Stimulated activated CD8-positive, alpha-beta memory T cell treated with anti-CD3 and anti-CD28 coated beads, Interleukin-15, amount 100 ng/mL, for 4 hours (primary cell): ENCODE data around the gene NBPF20.
"Not testable (repeated sequence)": the region's sequence is repeated elsewhere in the genome, so short reads cannot be mapped to it uniquely, and the experiment has no call there.

ENCODE experiments used
- DNase-seq, 2 donors: peaks; one replicate each; pipeline ENCODE4 v3.0.0-alpha.2; 2020; ENCODE audit warnings: low read depth in 2 of 2

The NBPF20 gene, protein sequence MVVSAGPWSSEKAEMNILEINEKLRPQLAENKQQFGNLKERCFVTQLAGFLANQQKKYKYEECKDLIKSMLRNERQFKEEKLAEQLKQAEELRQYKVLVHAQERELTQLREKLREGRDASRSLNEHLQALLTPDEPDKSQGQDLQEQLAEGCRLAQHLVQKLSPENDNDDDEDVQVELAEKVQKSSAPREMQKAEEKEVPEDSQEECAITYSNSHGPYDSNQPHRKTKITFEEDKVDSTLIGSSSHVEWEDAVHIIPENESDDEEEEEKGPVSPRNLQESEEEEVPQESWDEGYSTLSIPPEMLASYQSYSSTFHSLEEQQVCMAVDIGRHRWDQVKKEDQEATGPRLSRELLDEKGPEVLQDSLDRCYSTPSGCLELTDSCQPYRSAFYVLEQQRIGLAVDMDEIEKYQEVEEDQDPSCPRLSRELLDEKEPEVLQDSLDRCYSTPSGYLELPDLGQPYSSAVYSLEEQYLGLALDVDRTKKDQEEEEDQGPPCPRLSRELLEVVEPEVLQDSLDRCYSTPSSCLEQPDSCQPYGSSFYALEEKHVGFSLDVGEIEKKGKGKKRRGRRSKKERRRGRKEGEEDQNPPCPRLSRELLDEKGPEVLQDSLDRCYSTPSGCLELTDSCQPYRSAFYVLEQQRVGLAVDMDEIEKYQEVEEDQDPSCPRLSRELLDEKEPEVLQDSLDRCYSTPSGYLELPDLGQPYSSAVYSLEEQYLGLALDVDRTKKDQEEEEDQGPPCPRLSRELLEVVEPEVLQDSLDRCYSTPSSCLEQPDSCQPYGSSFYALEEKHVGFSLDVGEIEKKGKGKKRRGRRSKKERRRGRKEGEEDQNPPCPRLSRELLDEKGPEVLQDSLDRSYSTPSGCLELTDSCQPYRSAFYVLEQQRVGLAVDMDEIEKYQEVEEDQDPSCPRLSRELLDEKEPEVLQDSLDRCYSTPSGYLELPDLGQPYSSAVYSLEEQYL (N-terminal part only)

DNA sequence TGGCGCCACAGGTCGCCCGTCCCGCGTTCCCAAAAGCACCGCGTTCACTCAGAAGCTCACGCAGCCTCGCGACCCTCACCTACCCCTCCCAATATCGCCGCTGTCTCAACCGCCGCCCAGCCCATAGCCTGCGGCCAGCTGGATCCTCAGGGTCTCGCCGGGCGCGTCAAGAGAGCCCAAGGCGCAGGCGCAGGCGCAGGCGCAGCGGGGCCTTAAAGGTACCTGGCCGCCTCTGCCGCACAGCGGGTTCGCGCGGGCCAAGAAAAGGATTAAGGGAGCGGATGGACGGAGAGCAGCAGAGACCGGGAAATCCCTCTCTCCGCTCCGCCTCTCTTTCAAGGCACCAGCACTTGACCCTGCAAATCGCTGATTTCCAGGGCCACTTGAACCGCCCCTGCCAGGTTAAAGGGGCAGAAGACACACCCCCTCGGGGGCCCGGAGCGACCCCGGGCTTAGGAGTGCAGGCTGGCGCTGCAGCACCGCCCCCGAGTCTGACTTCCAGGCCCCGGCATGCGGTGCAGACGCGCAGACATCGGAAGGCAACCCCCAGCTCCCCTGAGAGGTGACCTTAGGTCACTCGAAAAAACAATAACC is at the start of gene NBPF20:
Gene NBPF20, minus strand, starts transcription at position 168 of the 594 bp plus-strand sequence. CDS start 20,331 bp downstream, outside the sequence.
- peak; percentile 55 to 57 for DNase-seq

DNA sequence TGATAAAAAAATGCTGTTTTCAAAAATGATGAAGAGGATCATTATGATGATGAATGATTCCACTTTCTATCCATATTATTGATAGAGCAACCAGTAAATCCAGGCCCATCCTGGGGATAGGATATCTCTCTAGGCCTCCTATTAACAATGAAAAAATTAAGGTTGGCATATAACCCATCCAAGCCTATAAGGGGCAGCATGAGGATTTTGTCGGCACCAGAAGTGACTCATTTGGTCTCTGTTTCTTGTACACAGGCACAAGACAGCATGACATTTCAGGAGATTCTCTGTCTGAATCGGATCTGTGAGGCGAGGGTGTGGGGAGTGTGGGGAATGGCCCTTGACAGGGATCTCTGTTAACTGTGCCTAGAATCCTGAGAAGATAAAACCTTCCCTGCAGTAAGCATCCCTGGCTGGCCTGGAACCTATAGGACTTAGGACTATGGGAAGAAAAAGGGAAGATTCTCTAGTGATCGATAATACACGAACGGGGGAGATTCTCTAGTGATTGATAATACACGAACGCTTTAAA is 49.5 kb upstream of the NBPF20 start:
- DNase-seq: not testable (repeated sequence)

DNA sequence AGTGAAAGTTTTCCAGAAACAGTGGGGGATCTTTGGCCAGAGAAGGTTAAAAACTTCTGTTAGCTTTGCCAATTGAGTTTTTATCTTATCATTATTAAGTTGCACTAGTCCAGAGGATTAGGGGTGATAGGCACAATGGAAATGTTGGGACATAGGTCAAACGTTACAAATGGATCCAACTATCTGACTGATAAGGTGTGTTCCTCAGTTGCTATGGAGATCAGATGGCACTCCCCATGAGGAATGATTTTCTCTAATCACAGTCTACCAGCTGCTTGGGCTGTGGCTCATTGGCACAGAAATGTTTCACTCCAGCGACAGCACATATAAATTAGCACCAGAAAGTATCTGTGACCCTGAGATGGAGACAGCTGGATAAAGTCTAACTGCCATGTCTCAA is 47.3 kb upstream of the NBPF20 start:
- not testable (repeated sequence) for DNase-seq

DNA sequence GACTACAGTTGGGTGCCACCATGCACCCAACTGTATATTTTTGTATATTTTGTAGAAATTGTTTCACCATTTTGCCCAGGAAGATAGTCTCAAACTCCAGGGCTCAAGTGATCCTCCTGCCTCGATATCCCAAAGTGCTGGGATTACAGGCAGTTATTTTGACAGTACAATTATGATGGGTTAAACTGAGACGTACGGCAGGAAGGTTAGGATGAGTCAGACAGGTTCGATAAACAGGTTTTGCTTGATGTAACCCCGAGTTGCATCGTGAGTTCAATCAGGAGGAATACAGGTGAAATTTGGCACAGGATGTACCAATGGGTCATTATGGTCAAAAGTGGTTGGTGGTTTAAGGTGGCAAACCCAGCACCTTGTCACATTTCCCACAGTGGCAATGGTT is 46.0 kb upstream of the NBPF20 start:
- DNase-seq: not testable (repeated sequence)

DNA sequence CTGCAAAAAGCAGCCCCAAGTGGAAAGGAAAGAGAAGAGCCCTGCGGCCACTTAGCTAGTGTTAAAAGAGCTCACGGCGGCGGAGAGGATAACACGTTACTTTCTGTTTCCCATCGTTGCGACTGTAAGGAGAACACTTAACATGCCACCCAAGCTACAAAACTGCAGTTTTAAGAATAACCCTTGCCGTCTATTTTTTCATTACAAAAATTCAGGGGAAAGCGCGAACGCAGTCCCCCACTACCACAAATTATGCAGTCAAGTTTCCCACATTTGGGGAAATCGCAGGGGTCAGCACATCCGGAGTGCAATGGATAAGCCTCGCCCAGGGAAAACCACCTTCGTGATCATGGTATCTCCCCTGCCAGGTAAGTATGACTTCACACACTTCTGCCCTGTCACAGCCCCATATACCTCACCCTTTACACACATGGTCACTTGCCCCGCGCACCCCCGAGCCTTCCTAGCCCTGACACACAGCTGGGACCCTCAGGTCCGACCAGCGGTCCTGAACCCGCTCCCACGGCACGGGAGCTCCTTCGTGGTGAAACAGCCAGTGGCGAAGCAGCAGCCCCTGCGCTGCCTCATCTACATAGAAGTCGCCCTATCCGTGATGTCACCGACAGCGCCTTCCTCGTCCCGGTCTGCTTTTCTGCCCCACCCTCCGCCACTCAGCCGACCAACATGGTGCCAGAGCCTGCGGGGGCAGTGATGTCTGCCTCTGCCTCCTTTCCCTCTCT is 40.2 kb upstream of the NBPF20 start:
- DNase-seq: peak; percentile 9 to 58

DNA sequence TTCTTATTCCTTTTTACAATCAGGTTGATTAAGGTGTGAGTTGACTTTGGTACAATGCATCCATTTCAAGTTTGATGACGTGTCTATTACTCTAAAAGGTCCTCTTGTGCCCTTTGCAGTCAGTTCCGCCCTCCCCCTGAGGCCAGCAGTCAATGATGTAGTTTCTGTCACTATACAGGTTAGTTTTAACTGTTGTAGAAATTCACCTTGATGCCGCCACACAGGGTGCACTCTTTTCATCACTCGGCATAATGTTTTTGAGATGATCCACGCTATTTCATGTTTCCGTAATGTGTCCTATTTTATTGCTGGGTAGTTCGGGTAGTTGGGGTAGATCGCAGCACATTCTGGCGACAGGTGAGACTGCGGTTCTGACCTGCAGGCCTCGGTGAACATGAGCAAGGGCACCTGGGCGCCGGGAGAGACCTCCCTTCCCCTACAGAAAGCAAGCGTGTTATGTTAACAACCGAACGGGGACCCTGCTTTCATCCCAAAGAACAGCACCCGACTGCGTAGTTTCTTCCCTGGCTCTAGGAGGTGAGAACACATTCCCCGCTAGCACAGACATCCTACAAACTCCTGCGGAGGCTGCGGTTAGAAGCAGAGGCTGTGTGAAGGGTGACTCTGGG is 39.4 kb upstream of the NBPF20 start:
- not testable (repeated sequence) for DNase-seq

DNA sequence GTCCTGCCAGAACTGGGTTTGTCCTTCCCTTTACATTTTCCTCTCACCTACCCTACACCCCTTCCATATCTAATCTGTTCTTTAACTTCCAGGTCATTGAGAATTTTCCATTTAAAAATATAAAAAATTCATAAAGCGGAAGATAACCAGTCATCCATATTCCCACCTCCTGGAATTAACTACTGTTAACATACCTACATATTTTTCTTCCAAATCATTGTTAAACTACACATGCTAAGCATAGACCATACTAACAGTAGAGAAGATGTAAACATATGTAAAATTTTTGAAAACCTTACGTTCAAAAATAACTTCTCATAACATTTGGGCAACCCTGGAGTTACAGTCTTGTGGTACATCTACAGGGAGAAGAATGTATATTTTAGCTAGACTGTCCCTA is 38.6 kb upstream of the NBPF20 start:
- not testable (repeated sequence) for DNase-seq

DNA sequence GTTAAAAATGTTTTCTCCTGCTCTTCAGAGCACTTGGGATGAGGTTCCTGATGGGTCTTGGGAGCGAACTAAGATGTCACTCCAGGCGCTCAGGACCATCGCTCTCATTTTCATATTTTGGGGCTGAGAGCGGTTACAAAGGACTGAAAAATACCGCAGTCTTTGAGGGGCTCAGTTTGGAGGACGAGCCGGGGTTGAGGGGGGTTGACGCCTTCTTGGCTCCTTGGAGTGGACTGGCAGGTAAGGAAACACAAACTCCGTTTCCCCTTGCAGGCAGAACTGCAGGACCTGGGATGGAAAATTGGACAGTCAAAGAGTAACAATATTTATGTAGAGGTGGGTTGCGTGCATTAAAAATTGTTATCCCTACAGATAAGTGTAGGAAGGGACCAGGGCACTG is 35.3 kb upstream of the NBPF20 start:
- not testable (repeated sequence) for DNase-seq

DNA sequence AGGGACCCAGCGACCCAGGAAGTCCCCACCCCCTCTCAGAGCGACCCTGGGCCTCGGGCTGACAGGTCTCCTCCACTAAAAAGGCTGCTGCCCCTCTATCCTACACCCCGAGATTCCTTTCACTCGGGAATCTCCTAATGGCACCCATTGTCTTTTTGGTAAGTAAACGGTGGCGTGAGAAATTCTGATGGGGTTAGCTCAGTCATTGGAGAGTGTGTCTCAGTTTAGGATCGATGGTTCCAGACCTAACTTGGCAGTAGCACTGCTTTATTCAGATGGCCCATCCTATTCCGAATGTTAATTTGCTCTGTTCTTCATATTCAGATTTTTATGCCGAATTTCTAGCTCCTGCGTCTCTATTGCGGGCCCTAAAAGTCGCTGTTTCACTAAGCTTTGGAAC is 34.6 kb upstream of the NBPF20 start:
- not testable (repeated sequence) for DNase-seq

DNA sequence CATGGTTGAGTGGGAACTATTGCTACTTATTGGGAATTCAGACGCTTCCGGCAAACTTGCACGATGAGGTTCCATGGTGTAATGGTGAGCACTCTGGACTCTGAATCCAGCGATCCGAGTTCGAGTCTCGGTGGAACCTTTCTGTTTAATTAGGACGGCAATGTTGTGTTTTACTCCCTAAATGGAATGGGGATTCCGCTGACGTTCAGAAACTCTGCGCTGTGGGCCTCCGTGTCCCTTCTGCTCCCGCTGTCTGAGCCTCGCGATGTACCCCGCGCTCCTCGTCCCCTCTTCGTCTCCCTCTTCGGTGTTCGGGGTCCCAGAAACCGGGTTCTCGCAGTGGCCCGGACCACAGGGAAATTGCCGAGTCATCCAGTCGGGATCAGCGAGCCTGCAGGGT is 34.2 kb upstream of the NBPF20 start:
- DNase-seq: not testable (repeated sequence)

DNA sequence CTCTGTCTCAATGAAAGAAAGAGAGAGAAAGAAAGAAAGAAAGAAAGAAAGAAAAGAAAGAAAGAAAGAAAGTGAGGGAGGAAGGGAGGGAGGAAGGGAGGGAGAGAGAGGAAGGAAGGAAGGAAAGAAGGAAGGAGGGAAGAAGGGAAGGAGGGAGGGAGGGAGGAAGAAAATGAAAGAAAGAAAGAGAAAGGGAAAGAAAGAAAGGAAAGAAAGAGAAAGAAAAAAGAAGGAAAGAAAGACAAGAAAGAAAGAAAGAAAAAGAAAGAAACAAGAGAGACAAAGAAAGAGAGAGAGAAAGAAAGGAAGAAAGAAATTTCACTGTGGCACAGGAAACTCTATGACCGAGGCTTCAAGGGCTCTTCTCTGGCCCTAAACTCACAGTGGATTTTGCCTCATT is 33.7 kb upstream of the NBPF20 start:
- not testable (repeated sequence) for DNase-seq

DNA sequence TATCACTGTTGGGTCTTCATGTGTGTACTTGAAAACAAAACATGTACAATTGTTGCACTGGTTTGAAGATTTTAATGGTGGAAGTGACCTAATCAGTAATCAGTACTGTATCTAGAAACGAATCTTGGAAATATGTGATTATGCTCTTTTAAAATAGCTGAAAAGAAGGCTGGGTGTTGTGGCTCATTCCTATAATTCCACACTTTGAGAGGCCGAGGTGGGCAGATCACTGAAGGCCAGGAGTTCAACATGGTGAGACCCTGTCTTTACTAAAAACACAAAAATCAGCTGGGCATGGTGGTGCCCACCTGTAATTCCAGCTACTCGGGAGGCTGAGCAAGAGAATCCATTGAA is 29.4 kb upstream of the NBPF20 start:
- DNase-seq: not testable (repeated sequence)

DNA sequence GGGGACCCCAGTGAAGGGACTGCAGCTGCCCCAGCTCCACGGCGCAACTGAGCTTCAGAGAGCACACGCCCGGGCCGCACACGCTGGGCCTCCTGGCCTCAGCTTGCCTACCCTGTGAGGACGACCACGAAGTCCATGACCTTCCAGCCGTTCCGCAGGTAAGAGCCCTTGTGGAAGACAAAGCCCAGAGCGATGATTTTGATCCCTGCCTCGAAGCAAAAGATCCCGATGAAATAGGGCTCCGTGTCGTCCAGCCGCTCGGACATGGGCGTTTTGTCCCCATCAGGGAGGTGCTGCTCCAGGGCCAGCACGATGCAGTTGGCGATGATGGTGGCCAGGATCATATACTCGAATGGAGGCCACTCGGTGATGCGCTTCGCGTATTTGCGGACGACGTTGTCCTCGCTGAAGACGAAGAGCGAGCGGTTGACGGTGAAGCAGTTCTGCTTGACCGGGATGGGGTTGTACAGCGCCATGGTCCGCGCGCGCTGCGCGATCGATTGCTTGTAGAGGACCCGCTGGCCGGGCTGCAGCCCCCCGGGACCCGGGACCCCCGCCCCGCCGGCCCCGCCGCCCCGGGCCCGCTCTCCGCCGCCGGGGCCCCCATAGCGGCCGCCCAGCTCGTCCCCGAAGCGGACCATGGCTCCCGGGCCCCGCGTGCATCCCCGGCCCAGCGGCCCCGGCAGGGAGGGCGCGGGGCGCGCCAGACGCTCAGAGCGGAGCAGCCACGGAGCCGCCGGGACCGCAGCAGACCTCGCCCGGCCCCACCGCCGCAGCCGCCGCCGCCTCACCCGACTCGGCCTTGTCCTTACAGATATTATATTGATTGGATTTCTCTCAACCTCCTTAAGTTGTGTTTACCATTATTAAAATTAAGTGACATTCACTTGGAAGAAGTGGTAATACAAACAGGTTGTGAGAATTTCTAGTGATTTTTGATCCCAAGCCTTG is 28.7 kb upstream of the NBPF20 start:
- DNase-seq: not testable (repeated sequence)

DNA sequence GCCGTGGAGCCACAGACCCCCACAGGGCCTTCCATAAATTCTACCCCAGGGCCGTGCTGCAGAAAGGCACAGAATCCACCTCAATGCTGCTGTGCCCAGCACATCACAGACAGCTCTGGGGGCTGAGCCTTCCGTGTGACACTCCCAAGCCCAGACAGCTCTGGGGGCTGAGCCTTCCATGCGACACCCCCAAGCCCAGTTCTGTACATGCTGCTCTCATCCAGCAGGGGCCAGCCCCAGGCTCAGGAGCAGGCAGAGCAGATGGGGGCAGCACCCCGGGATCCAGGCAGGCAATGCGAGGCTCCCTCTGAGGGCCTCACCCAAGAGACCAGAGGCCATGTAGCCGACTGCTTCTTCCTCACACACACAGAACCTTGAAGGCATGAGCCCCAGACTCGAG is 27.1 kb upstream of the NBPF20 start:
- not testable (repeated sequence) for DNase-seq

DNA sequence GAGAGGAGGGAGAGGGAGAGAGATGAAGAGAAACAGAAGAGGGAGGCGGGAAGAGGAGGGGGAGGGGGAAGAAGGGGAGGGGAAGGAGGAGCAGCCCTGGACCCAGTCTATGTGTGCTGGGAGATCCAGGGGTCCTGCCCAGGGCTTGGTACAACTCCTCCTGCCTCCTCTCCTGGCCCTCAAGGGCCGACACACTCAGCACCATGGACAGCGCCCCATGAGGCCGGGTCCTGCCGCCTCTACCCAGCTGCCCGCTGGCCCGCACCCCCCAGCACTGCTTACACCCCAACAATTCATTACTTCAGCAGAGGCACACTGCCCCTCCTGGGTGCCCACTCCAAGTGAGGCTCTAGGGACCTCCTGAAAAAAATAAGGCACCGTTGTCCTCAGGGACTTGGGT is 26.5 kb upstream of the NBPF20 start:
- not testable (repeated sequence) for DNase-seq

DNA sequence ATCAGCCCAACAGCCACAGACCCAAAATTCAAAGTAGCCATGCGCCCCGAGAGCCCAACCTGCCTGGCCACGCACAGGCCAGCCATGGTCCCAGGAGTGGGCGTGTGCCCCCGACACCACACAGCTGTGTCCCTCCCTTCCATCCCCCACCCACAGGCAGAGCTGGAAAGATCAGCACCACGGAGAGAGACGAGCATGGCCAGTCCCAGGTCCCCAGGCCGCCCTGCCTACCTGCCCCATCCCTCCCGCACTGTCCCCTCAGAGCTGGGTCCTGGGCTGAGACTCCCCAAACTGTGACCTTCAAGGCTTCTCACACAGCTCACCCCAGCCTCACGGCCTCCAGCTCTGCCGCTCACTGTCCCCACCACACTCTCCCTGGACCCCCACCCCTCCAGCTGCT is 19.8 kb upstream of the NBPF20 start:
- DNase-seq: not testable (repeated sequence)

DNA sequence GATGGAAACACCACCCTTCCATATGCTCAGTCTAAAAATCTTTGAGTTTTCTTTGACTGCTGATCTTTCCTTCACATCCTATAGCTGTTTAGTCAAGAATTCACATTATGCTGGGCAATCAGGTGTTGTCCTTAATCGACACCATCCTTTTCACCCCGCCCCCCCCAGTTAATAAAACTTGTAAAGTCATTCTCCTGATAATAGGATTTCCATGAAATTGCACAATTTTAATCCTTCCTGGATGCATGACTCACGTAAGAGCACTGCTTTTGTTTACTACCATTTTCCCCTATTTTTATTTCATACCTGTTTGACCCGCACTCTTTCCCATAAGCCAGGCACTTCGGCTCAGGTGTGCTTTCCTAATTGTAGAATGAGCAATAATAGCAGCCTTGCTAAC is 16.9 kb upstream of the NBPF20 start:
- DNase-seq: not testable (repeated sequence)

DNA sequence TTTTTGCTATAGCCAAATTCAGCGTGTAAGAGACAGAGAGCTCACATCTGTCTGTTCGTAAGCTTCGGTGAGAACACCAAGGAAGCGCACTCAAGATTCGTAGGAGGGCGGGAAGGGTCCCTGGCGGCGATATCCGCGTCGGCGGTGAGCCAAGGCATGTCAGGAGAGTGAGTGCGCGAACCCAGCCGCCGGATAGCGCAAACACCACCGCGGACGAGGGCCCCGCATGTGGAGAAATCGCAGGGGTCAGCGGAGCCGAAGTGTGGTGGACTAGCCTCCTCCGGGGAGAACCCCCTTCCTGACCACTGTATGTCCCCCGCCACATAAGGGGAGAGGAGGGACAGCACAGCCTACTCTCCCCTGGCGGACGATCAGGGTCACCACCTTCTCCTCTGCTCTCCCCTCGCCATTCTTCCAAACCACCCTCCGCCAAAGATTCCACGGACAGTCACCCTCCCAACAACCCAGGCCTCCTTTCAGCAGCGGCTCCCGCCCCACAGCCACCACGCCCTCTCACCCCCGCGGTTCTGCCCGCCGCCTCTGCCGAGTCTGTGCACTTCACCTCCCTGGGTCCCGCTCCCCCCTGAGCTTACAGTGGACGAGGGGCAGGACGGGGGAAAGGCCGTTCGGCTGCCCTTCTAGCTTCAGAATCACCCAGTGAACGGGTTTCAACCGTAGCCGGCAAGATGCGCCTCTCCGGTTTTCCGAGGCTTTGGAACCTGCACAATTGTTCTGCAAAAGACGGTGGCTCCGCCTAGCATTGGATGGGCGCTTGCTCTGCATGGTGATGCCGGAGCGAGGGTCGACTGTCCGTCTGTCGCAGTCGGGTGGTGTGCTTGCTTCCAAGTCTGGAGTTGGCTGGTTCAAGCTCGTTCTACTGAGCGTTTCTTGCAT is 6.2 kb upstream of the NBPF20 start:
- not testable (repeated sequence) for DNase-seq
